ENCODE results near the gene LMNTD2. TPM values are rescaled to one million over a fixed set of nuclear protein-coding genes. Genes with fewer than 3 reads are reported as not detected.
A peak's percentile ranks its signal among the peaks of the same experiment; 100 is the strongest.

LMNTD2 gene
- total and polyA plus RNA-seq, 2 of the 13 experiments (the other 11 are each of a cell fraction or from before 2014, with no cell fraction given), result 1.1 to 3.1 TPM

GRCh38 chr11:561148-562003 is 838 bp upstream of the LMNTD2 start (continued):
- TF ChIP-seq POGK (CRISPR knock-in tag; conservative IDR thresholded peaks at IDR 0.05) (no peak), ZNF629 (CRISPR knock-in tag; conservative IDR thresholded peaks at IDR 0.05) (no peak), FOXO4 (CRISPR knock-in tag; conservative IDR thresholded peaks at IDR 0.05) (no peak), ZNF724P (CRISPR knock-in tag; IDR thresholded peaks at IDR 0.05; ENCODE audit: borderline replicate concordance) (no peak), ZNF777 (CRISPR knock-in tag; IDR thresholded peaks at IDR 0.05) (no peak), ZNF343 (CRISPR knock-in tag; IDR thresholded peaks at IDR 0.05) (peak; percentile 47; the same call in 1 of the 2 replicates), POLR2A (IDR thresholded peaks at IDR 0.05; ENCODE audit: insufficient read depth in 1 of 2, low read depth in 2 of 2, low read length in 2 of 2) (peak in 1 of 2 experiments; percentile 59; a peak in 2 of 4 replicates), ZBTB38 (CRISPR knock-in tag; IDR thresholded peaks at IDR 0.05) (peak; percentile 69; the same call in 1 of the 2 replicates), ZNF792 (CRISPR knock-in tag; IDR thresholded peaks at IDR 0.05) (0 out of 2 replicates have a peak, but pooled peaks have one; percentile 22), ISX (CRISPR knock-in tag; conservative IDR thresholded peaks at IDR 0.05) (no peak), HDAC1 (CRISPR knock-in tag; IDR thresholded peaks at IDR 0.05) (peak; percentile 82), ZNF232 (CRISPR knock-in tag; IDR thresholded peaks at IDR 0.05; ENCODE audit: borderline replicate concordance) (peak; percentile 38; the same call in 1 of the 2 replicates), DBP (CRISPR knock-in tag; IDR thresholded peaks at IDR 0.05; ENCODE audit: not compliant biosample characterization) (no peak), GABPA (IDR thresholded peaks at IDR 0.05; ENCODE audit: low read depth, low read length) (no peak), GABPA (CRISPR knock-in tag; IDR thresholded peaks at IDR 0.05; ENCODE audit: low read depth) (peak; percentile 73), ZNF407 (CRISPR knock-in tag; IDR thresholded peaks at IDR 0.05; ENCODE audit: not compliant biosample characterization) (no peak), ZNF790 (CRISPR knock-in tag; IDR thresholded peaks at IDR 0.05; ENCODE audit: borderline replicate concordance) (peak; percentile 36; the same call in 1 of the 2 replicates), MXD4 (CRISPR knock-in tag; IDR thresholded peaks at IDR 0.05) (peak; percentile 85)

Data from HepG2 (cell line).